IMR-90 (cell line): ENCODE data around the gene PRDX5. TPM values are rescaled to one million over a fixed set of nuclear protein-coding genes. Genes with fewer than 3 reads are reported as not detected.

Experiments used
- ATAC-seq: fragments of 200-7000 bp; cut with Tn5 transposase; 2 replicates; pipeline ENCODE4 v1.9.1; 2020; ENCODE audit warnings: low read depth, mild to moderate bottlenecking, moderate library complexity
- BruUV-seq: library from RNA; stranded (reverse); fragments of 400-500 nt; replicated peaks from 2 replicates; lab custom pipeline; 2021; lab: Mats Ljungman, UMichigan
- CTCF ChIA-PET: fragments of 300-600 bp; formaldehyde crosslinking; extraction: SDS; loops from one replicate; lab custom pipeline; 2021; ENCODE audit warnings: antibody characterized with exemption; lab: Yijun Ruan, JAX
- POLR2A ChIA-PET: fragments of 300-600 bp; sonication (Branson Sonifier 250); formaldehyde crosslinking; loops from one replicate; lab custom pipeline; 2022; ENCODE audit warnings: antibody characterized with exemption; ENCODE audit not compliant: unreplicated experiment; lab: Charles Lee
- DNase-seq: peaks from one replicate; pipeline ENCODE4 v3.0.0; 2013
- H2AFZ ChIP-seq: replicated peaks from 2 replicates; pipeline ENCODE3; 2013; ENCODE audit warnings: low read length, mild to moderate bottlenecking; ENCODE audit not compliant: poor library complexity
- H2AK5ac ChIP-seq: 2 replicates; pipeline ENCODE4 v1.6.1; 2013; ENCODE audit warnings: low read depth, low read length, inconsistent platforms
- H2AK9ac ChIP-seq: replicated peaks from 2 replicates; pipeline ENCODE3; 2013; ENCODE audit warnings: mild to moderate bottlenecking, low read depth, low read length, moderate library complexity; ENCODE audit not compliant: poor library complexity
- H2BK120ac ChIP-seq: 2 replicates; pipeline ENCODE4 v1.6.1; 2013; ENCODE audit warnings: low read depth, low read length, inconsistent platforms
- H2BK15ac ChIP-seq: 3 replicates; pipeline ENCODE4 v1.6.1; 2013; ENCODE audit warnings: low read depth, low read length, inconsistent platforms
- H2BK20ac ChIP-seq: 2 replicates; pipeline ENCODE4 v1.6.1; 2013; ENCODE audit warnings: low read depth, mild to moderate bottlenecking, inconsistent platforms, low read length, moderate library complexity
- H2BK5ac ChIP-seq: 2 replicates; pipeline ENCODE4 v1.6.1; 2013; ENCODE audit warnings: mild to moderate bottlenecking, low read depth, low read length, inconsistent platforms; ENCODE audit not compliant: poor library complexity, severe bottlenecking
- H3K14ac ChIP-seq: replicated peaks from 2 replicates; pipeline ENCODE4 v1.6.1; 2013; ENCODE audit warnings: low read depth, low read length, inconsistent platforms
- H3K18ac ChIP-seq: 2 replicates; pipeline ENCODE4 v1.6.1; 2013; ENCODE audit warnings: low read depth, low read length, control low read depth
- H3K23ac ChIP-seq: 2 replicates; pipeline ENCODE4 v1.6.1; 2013; ENCODE audit warnings: low read depth, low read length, inconsistent platforms
- H3K27ac ChIP-seq: 2 replicates; pipeline ENCODE4 v1.5.1; 2013; ENCODE audit warnings: mild to moderate bottlenecking, control low read depth, low read length; ENCODE audit not compliant: insufficient read depth
- H3K27me3 ChIP-seq: 2 replicates; pipeline ENCODE4 v1.6.1; 2013; ENCODE audit warnings: low read length; ENCODE audit not compliant: control insufficient read depth, insufficient read depth
- H3K36me3 ChIP-seq: 2 replicates; pipeline ENCODE4 v1.6.1; 2013; ENCODE audit warnings: low read length, mixed read lengths; ENCODE audit not compliant: control insufficient read depth, insufficient read depth
- H3K4ac ChIP-seq: 2 replicates; pipeline ENCODE4 v1.6.1; 2013; ENCODE audit warnings: low read depth, low read length, inconsistent platforms
- H3K4me1 ChIP-seq: 2 replicates; pipeline ENCODE4 v1.6.1; 2013; ENCODE audit warnings: low read length, mixed read lengths; ENCODE audit not compliant: control insufficient read depth, insufficient read depth
- H3K4me2 ChIP-seq: 2 replicates; pipeline ENCODE4 v1.6.1; 2013; ENCODE audit warnings: low read depth, mild to moderate bottlenecking, control low read depth, low read length, moderate library complexity
- H3K4me3 ChIP-seq: 2 replicates; pipeline ENCODE4 v1.5.1; 2013; ENCODE audit warnings: low read depth, mild to moderate bottlenecking, control low read depth, low read length, moderate library complexity; ENCODE audit not compliant: insufficient read depth
- H3K56ac ChIP-seq: 2 replicates; pipeline ENCODE4 v1.6.1; 2013; ENCODE audit warnings: low read length, inconsistent platforms; ENCODE audit not compliant: insufficient read depth; ENCODE audit errors: extremely low read depth
- H3K79me1 ChIP-seq, 2 experiments: 2 replicates each; pipeline ENCODE4 v1.6.1; 2013; ENCODE audit warnings: low read length in 2 of 2, inconsistent platforms in 1 of 2, low read depth in 1 of 2
- H3K9ac ChIP-seq: 2 replicates; pipeline ENCODE4 v1.6.1; 2013; ENCODE audit warnings: low read depth, low read length, control low read depth
- H3K9me1 ChIP-seq: 2 replicates; pipeline ENCODE4 v1.6.1; 2013; ENCODE audit warnings: low read length, inconsistent platforms; ENCODE audit not compliant: insufficient read depth
- H3K9me3 ChIP-seq: 2 replicates; pipeline ENCODE4 v1.6.1; 2013; ENCODE audit warnings: low read length; ENCODE audit not compliant: control insufficient read depth, insufficient read depth
- H4K20me1 ChIP-seq: 2 replicates; pipeline ENCODE4 v1.6.1; 2013; ENCODE audit warnings: low read length, inconsistent platforms; ENCODE audit not compliant: insufficient read depth
- H4K5ac ChIP-seq: 2 replicates; pipeline ENCODE4 v1.6.1; 2013; ENCODE audit warnings: mild to moderate bottlenecking, low read depth, low read length, control low read depth
- H4K8ac ChIP-seq, 2 experiments: 2 replicates each; pipeline ENCODE4 v1.6.1; 2013; ENCODE audit warnings: low read depth in 2 of 2, low read length in 2 of 2, control low read depth in 1 of 2, inconsistent platforms in 1 of 2
- H4K91ac ChIP-seq: 2 replicates; pipeline ENCODE4 v1.6.1; 2013; ENCODE audit warnings: low read depth, low read length, inconsistent platforms; ENCODE audit not compliant: insufficient read depth
- BHLHE40 ChIP-seq: fragments of 150-350 bp; IDR thresholded peaks from 2 replicates; pipeline ENCODE4 v1.6.1; 2016; ENCODE audit warnings: mild to moderate bottlenecking, low read depth, low read length
- CEBPB ChIP-seq: IDR thresholded peaks from 2 replicates; pipeline ENCODE4 v1.6.1; 2012; ENCODE audit warnings: low read depth, low read length, improper control_type of control experiment
- CTCF ChIP-seq: conservative IDR thresholded peaks from 2 replicates; pipeline ENCODE4 v1.5.1; 2012; ENCODE audit warnings: mild to moderate bottlenecking, low read depth, low read length, improper control_type of control experiment
- NFE2L2 ChIP-seq: fragments of 150-350 bp; IDR thresholded peaks from 2 replicates; pipeline ENCODE4 v1.6.1; 2016; ENCODE audit warnings: low read depth, mild to moderate bottlenecking, low read length
- POLR2A ChIP-seq: IDR thresholded peaks from 2 replicates; pipeline ENCODE4 v1.6.1; 2012; ENCODE audit warnings: mild to moderate bottlenecking, low read depth, low read length
- RAD21 ChIP-seq: IDR thresholded peaks from 2 replicates; pipeline ENCODE4 v1.6.1; 2012; ENCODE audit warnings: low read length, improper control_type of control experiment
- RCOR1 ChIP-seq: IDR thresholded peaks from 2 replicates; pipeline ENCODE4 v1.6.1; 2012; ENCODE audit warnings: mild to moderate bottlenecking, low read length, improper control_type of control experiment; ENCODE audit not compliant: insufficient replicate concordance
- WGBS, 2 experiments: methylation state at CpG; one replicate each; pipeline versions ENCODE4 v1.1.5 to v1.1.7; 2013; ENCODE audit warnings: missing lambda C conversion rate in 2 of 2; ENCODE audit not compliant: insufficient read length in 1 of 2; ENCODE audit errors: extremely low coverage in 2 of 2; 5-methylcytosine and 5-hydroxymethylcytosine counted together
- dilution Hi-C: fragments of 300-500 bp; cut with HindIII; formaldehyde crosslinking; loops from one replicate; pipeline ENCODE4 v1.14.3; 2018; ENCODE audit warnings: low sequenced_read_pairs; ENCODE audit not compliant: unreplicated experiment
- in situ Hi-C: fragments of 300-500 bp; cut with MboI; formaldehyde crosslinking; loops from 3 replicates; pipeline ENCODE4 v1.14.3; 2019; ENCODE audit warnings: low sequenced_read_pairs, inconsistent platforms, mixed read lengths
- intact Hi-C: fragments of 100-400 bp; cut with micrococcal nuclease; formaldehyde crosslinking; loops from 2 replicates; pipeline ENCODE4 v1.10.0; 2022
- polyA plus RNA-seq, 3 experiments: library from polyadenylated mRNA; depleted of rRNA; stranded (reverse); fragments of >200 nt; gene quantifications; 2 replicates each; pipeline ENCODE4 v1.2.3, GENCODE V29; 2012; ENCODE audit warnings: low replicate concordance in 1 of 3
- total RNA-seq: library from RNA; depleted of rRNA; stranded (reverse); fragments of >200 nt; gene quantifications from 2 replicates; pipeline ENCODE4 v1.2.3, GENCODE V29; 2012

The PRDX5 gene
- total and polyA plus RNA-seq, 2 of the 4 experiments (the other 2 are of a cell fraction): 120 to 292 TPM

GRCh38 chr11:64281957-64282770 is 35.8 kb upstream of the PRDX5 start:
- DNase-seq (no peak), ATAC-seq (no peak)
- Histone ChIP-seq H3K14ac (no peak overlapping the region), H4K5ac (no peak overlapping the region), H2BK5ac (no peak overlapping the region), H2AK9ac (no peak overlapping the region), H3K9ac (no peak overlapping the region), H4K8ac (no peak overlapping the region), H3K4me3 (no peak overlapping the region), H3K4me1 (peaks cover 8% of the 10 kb centered on the region), H4K91ac (no peak overlapping the region), H2AFZ (no peak overlapping the region), H3K4ac (no peak overlapping the region), H3K56ac (no peak overlapping the region), H3K36me3 (peaks cover 18% of the 10 kb centered on the region), H4K20me1 (no peaks in the 10 kb centered on the region), H3K27me3 (no peaks in the 10 kb centered on the region), H3K9me3 (no peaks in the 10 kb centered on the region), H3K79me1 (peaks cover 15 to 37% of the 10 kb centered on the region in 2 experiments), H2BK120ac (no peak overlapping the region), H3K27ac (no peak overlapping the region), H2BK20ac (no peak overlapping the region), H2AK5ac (no peak overlapping the region), H3K23ac (no peak overlapping the region), H3K4me2 (no peak overlapping the region), H3K9me1 (peaks cover 5% of the 10 kb centered on the region; the same call in 1 of the 2 replicates), H2BK15ac (no peak overlapping the region), H3K18ac (no peak overlapping the region)
- 100% methylated on average over 1 of the region's 22 CpGs; no CpG with 5 or more reads in 1 of the 2 experiments for WGBS, 2 experiments
- BruUV-seq: no TSS peak
- ChIA-PET POLR2A (no interaction called here), CTCF (no interaction called here)
- intact Hi-C loops (no loop called here), in situ Hi-C loops (no loop called here), dilution Hi-C loops (no loop called here)
- TF ChIP-seq BHLHE40 (no peak), CTCF (no peak), CEBPB (no peak), RCOR1 (no peak), NFE2L2 (no peak), POLR2A (no peak), RAD21 (no peak)
